ENCODE measurements around the gene HSDL1.

DNA sequence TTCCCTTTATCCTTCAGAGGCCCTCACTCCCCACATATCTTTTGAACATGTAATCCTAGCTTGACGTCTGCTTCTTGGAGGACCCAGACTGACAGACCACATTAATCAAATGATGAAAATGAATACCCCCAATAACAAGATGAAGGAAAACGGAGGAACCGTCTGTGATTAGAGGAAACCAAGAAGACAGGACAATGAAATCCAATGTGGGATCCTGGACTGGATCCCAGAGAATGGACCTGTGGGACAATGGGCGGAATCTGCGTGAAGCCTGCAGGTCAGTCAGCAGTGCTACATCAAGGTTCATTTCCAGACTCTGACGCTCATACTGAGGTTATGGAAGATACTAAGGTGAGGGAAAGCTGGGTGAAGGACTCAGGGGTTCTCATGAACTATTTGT lies 64.2 kb downstream of the HSDL1 start:
- TF ChIP-seq EP300 (conservative IDR thresholded peaks at IDR 0.05; ENCODE audit: poor library complexity, severe bottlenecking) (no peak), CTCF (IDR thresholded peaks at IDR 0.05; ENCODE audit: poor library complexity, severe bottlenecking) (no peak), MXI1 (conservative IDR thresholded peaks at IDR 0.05; ENCODE audit: poor library complexity, severe bottlenecking) (no peak), POLR2AphosphoS5 (IDR thresholded peaks at IDR 0.05) (no peak), EZH2 (IDR thresholded peaks at IDR 0.05; ENCODE audit: borderline replicate concordance, insufficient read depth, low read length, poor library complexity, severe bottlenecking) (no peak), TAF1 (IDR thresholded peaks at IDR 0.05; ENCODE audit: low read depth) (no peak)
